ENCODE measurements around the gene CCNH. TPM values are rescaled to one million over a fixed set of nuclear protein-coding genes. Genes with fewer than 3 reads are reported as not detected.

Gene CCNH
- total RNA-seq, result 100 to 1,000 TPM; 114 to 124 TPM

GRCh38 chr5:87412630-87413342 is at the start of gene CCNH:
Gene CCNH (minus strand): TSS chr5:87412930. CDS start chr5:87412794, 136 bp downstream.

Small RNA genes lying within 50 kb of the gene (small RNA-seq; reads per million reads assigned to genes)
- gene RNU6-727P, result 0 to 0.06 reads per million in 2 donors

Other genes with a start within 250 kb of the CCNH start
- gene RASA1, start 145.0 kb downstream of the CCNH start, total RNA-seq, result 10 to 100 TPM; 16.2 to 16.7 TPM

All from melanocyte of skin (primary cell).